Lower lobe of right lung (tissue), 2 donors: ENCODE data around the gene ADAMTS6. TPM values are rescaled to one million over a fixed set of nuclear protein-coding genes. Genes with fewer than 3 reads are reported as not detected.

Experiments
- ATAC-seq, 2 donors: fragments of 200-7000 bp; cut with Tn5 transposase; one replicate each; pipeline ENCODE4 v1.9.1; 2020 to 2022; ENCODE audit warnings: mild to moderate bottlenecking in 2 of 2, moderate library complexity in 2 of 2
- DNase-seq: peaks from one replicate; pipeline ENCODE4 v3.0.0-alpha.2; 2020
- H3K27ac ChIP-seq: fragments of 200-600 bp; one replicate; pipeline ENCODE4 v1.8.0; 2022
- H3K27me3 ChIP-seq: fragments of 200-600 bp; one replicate; pipeline ENCODE4 v1.8.0; 2022; ENCODE audit warnings: low read depth
- H3K36me3 ChIP-seq: fragments of 200-600 bp; one replicate; pipeline ENCODE4 v1.8.0; 2022; ENCODE audit warnings: mild to moderate bottlenecking
- H3K4me1 ChIP-seq: fragments of 200-600 bp; one replicate; pipeline ENCODE4 v1.8.0; 2022
- H3K4me3 ChIP-seq: fragments of 200-600 bp; one replicate; pipeline ENCODE4 v1.8.0; 2022; ENCODE audit warnings: mild to moderate bottlenecking
- H3K9me3 ChIP-seq: fragments of 200-600 bp; one replicate; pipeline ENCODE4 v1.8.0; 2022
- intact Hi-C: fragments of 100-400 bp; cut with DNase I; formaldehyde crosslinking; loops from one replicate; pipeline ENCODE4 v1.11.0; 2022
- long read RNA-seq: library from polyadenylated mRNA; unstranded; transcript quantifications from one replicate; pipeline ENCODE4 v2.0.0, GENCODE V29; 2021
- total RNA-seq: library from RNA; stranded (reverse); fragmentation: NEBNext Ultra II Directional; extraction: Animal tissue kit (Norgen Biotek cat#: 25700); gene quantifications from one replicate; pipeline ENCODE4 v1.2.1, GENCODE V29; 2021
- TF ChIP-seq, protein P1 (sequence below): fragments of 200-600 bp; IDR thresholded peaks from one replicate; pipeline ENCODE4 v1.8.0; 2022; ENCODE audit warnings: antibody characterized with exemption, mild to moderate bottlenecking
- donor health status: DM: no; HTN: yes; CAD: no; lungs with severe emphysema.

ADAMTS6 gene, protein sequence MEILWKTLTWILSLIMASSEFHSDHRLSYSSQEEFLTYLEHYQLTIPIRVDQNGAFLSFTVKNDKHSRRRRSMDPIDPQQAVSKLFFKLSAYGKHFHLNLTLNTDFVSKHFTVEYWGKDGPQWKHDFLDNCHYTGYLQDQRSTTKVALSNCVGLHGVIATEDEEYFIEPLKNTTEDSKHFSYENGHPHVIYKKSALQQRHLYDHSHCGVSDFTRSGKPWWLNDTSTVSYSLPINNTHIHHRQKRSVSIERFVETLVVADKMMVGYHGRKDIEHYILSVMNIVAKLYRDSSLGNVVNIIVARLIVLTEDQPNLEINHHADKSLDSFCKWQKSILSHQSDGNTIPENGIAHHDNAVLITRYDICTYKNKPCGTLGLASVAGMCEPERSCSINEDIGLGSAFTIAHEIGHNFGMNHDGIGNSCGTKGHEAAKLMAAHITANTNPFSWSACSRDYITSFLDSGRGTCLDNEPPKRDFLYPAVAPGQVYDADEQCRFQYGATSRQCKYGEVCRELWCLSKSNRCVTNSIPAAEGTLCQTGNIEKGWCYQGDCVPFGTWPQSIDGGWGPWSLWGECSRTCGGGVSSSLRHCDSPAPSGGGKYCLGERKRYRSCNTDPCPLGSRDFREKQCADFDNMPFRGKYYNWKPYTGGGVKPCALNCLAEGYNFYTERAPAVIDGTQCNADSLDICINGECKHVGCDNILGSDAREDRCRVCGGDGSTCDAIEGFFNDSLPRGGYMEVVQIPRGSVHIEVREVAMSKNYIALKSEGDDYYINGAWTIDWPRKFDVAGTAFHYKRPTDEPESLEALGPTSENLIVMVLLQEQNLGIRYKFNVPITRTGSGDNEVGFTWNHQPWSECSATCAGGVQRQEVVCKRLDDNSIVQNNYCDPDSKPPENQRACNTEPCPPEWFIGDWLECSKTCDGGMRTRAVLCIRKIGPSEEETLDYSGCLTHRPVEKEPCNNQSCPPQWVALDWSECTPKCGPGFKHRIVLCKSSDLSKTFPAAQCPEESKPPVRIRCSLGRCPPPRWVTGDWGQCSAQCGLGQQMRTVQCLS (N-terminal part only)
- total RNA-seq = 3.0 TPM
- long read RNA-seq = 0 reads

DNA sequence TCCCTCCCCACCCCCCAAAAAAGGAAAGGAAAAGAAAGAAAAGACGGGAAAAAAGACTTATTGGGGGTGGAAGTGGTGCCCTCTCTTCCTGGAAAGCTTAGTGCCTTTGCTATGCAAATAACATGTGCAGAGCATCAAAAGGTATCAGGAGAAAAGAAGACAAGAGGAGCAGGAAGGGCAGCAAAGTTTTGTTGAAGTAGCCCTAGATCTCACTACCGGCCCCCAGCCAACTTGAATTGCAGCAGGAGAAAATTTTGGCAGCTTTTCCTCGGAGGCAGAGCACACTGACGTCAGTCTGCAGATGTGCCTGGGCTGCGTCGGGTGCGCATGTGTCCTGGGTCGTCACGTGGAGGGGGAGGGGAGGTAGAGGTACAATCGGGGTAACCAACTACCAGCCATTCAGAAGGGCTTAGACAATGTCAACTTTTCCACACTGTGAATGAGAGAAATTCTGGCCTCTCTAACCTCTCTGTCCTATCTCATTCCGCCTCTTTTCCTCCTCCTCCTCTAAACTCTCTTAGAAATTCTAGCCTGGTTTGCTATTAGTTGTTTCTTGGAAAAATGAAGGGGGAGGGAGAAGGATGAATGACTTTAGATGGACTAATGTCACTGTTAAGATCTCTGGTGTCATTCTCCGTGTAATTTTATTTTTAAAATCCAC, at the start of gene ADAMTS6:
ADAMTS6 (minus strand) TSS at position 286 of the 661 bp plus-strand sequence. CDS start 8,247 bp downstream, outside the sequence.
- no peaks in the 10 kb centered on the region for H3K27me3 ChIP-seq
- intact Hi-C loops = loop anchor here (10.0 kb wide), 1 partner anchor 667 kb away; no protein-coding TSS in a partner anchor
- peak; percentile 93 for ATAC-seq

DNA sequence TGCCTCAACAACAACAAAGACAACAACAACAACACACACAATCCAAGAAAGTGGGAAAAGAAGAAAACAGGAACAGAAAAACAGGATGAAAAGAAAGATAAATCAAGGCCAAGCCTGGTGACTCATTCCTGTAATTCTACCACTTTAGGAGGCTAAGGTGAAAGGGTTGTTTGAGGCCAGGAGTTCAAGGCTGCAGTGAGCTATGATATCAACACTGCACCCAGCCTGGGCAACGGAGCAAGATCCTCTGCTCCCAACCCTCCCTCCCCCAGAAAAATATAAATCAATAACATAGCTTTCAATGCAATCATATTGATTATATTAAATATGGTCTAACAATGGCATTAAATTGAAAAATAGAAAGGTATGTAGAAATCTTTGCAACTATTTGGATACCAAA, 49.2 kb upstream of the ADAMTS6 start:
- no peak overlapping the region for H3K27ac ChIP-seq
- TF ChIP-seq, protein P1, sequence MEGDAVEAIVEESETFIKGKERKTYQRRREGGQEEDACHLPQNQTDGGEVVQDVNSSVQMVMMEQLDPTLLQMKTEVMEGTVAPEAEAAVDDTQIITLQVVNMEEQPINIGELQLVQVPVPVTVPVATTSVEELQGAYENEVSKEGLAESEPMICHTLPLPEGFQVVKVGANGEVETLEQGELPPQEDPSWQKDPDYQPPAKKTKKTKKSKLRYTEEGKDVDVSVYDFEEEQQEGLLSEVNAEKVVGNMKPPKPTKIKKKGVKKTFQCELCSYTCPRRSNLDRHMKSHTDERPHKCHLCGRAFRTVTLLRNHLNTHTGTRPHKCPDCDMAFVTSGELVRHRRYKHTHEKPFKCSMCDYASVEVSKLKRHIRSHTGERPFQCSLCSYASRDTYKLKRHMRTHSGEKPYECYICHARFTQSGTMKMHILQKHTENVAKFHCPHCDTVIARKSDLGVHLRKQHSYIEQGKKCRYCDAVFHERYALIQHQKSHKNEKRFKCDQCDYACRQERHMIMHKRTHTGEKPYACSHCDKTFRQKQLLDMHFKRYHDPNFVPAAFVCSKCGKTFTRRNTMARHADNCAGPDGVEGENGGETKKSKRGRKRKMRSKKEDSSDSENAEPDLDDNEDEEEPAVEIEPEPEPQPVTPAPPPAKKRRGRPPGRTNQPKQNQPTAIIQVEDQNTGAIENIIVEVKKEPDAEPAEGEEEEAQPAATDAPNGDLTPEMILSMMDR = no peak
- no peaks in the 10 kb centered on the region for H3K4me1 ChIP-seq
- intact Hi-C loops = no loop called here
- H3K27me3 ChIP-seq = no peaks in the 10 kb centered on the region
- H3K9me3 ChIP-seq = no peaks in the 10 kb centered on the region
- ATAC-seq (no peak), DNase-seq (no peak)
- H3K36me3 ChIP-seq = no peaks in the 10 kb centered on the region
- no peak overlapping the region for H3K4me3 ChIP-seq

More for the DNA sequence above, at the start of gene ADAMTS6:
- TF ChIP-seq, protein P1 = no peak
- DNase-seq = peak; percentile 87
- Histone ChIP-seq H3K36me3 (no peaks in the 10 kb centered on the region), H3K4me3 (peak within 1 kb of the TSS; percentile 60), H3K27ac (peak within 1 kb of the TSS; percentile 76), H3K9me3 (no peaks in the 10 kb centered on the region), H3K4me1 (peaks cover 18% of the 10 kb centered on the region)

DNA sequence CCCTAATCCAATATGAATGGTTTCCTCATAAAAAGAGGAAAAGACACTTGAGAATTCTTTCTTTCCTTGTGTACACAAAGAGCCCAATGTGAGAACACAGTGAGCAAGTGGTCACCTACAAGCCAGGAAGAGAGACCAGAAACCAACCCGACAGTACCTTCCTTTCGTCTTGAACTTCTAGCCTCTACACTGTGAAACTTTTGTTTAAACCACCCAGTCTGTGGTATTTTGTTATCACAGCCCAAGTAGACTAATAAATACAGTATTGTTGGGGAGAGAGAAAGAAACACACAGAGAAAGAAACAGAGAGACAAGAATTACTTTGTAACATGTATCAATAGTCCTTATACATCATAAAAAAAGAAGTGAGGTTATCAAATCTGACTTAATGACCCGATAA, 44.0 kb upstream of the ADAMTS6 start:
- Histone ChIP-seq H3K4me1 (no peaks in the 10 kb centered on the region), H3K36me3 (no peaks in the 10 kb centered on the region), H3K4me3 (no peak overlapping the region), H3K27me3 (no peaks in the 10 kb centered on the region), H3K9me3 (no peaks in the 10 kb centered on the region), H3K27ac (no peak overlapping the region)
- intact Hi-C loops = no loop called here
- TF ChIP-seq, protein P1 = no peak
- no peak for ATAC-seq
- DNase-seq = no peak

DNA sequence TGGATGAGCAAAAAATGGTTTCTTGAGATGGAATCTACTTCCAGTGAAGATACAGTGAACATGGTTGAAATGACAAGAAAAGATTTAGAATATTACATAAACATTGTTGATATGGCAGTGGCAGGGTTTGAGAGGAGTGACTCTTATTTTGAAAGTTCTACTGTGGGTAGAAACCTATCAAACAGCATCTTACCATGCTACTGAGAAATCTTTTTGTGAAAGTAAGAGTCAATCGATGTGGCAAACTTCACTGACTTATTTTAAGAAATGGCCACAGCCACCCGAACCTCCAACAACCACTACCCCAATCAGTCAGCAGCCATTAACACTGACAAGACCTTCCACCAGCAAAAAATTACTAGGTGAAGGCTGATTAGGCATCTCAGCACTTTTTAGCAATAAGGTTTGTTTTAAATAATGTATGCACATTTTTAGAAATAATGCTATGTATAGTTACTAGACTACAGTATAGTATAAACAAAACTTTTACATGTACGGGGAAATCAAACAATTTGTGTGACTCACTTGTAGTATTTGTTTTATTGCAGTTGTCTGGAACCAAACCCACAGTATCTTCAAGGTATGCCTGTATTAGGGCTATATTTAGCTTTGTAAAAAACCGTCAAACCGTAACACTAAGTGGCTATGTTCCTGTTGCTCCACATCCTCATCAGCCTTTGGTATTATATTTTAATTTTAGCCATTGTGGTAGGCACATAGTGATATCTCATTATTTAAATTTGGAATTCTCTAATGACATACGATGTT, 30.6 kb upstream of the ADAMTS6 start:
- Histone ChIP-seq H3K27ac (no peak overlapping the region), H3K4me1 (no peaks in the 10 kb centered on the region), H3K36me3 (no peaks in the 10 kb centered on the region), H3K9me3 (no peaks in the 10 kb centered on the region), H3K4me3 (no peak overlapping the region), H3K27me3 (no peaks in the 10 kb centered on the region)
- intact Hi-C loops = no loop called here
- DNase-seq (no peak), ATAC-seq (no peak)
- TF ChIP-seq, protein P1 = no peak
